Body of pancreas (tissue), 4 donors: ENCODE measurements around the gene CBFB.

Experiments used
- POLR2A ChIP-seq, 3 donors: fragments of 450-650 bp; IDR thresholded peaks; one replicate each; pipeline ENCODE4 v1.6.1; 2016; ENCODE audit warnings: antibody characterized with exemption in 3 of 3, mild to moderate bottlenecking in 2 of 3
- TF ChIP-seq, protein P1 (sequence below), 7 experiments: fragments of 450-650 bp in 4 of 7; fragments of 200-600 bp in 3 of 7; sonication (generic) in 3 of 7; IDR thresholded peaks; one replicate each; pipeline ENCODE4 v1.5.1; 2016 to 2019; ENCODE audit warnings: antibody characterized with exemption in 7 of 7

DNA sequence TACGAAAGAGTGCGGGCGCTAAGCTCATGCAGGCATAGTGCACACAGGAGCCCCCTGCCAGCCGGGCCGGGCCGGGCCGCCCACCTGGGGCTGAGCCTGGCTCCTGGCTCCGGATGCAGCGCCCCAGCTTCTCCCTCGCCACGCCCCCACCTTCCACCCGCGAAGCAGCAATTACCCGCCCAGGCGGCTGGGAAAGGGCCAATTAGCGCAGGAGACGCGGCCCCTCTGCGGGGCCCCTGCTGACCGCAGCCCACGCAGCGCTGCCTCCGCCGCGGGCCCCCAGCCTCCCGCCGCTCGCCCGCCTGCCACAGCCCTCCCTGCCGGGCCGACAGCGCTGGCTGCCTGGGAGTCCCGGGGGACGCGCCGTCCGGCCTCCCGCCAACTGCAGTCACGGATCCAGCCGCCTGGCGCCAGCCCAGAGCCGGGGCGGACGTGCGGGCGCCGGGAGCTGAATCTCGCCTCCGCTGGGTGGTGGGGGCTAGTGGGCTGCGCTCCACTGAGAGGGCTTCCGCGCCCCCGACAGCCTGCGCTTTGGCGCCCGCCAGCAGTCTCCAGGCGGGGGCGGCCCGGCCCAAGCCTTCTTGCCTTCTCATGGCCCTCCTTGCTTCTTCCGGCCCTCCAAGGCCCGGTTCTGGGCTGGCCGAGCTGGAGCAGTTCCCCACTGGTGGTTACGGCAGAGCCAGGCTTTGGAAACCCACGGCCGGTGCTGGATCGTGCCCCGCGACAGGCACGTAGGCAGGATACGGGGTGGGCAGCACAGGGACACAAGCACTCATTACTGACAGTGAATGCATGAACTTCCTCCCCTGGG is 14.9 kb upstream of the CBFB start:
- peak in 1 of 3 donors; percentile 24 for TF ChIP-seq POLR2A (IDR thresholded peaks at IDR 0.05)
- TF ChIP-seq, protein P1, sequence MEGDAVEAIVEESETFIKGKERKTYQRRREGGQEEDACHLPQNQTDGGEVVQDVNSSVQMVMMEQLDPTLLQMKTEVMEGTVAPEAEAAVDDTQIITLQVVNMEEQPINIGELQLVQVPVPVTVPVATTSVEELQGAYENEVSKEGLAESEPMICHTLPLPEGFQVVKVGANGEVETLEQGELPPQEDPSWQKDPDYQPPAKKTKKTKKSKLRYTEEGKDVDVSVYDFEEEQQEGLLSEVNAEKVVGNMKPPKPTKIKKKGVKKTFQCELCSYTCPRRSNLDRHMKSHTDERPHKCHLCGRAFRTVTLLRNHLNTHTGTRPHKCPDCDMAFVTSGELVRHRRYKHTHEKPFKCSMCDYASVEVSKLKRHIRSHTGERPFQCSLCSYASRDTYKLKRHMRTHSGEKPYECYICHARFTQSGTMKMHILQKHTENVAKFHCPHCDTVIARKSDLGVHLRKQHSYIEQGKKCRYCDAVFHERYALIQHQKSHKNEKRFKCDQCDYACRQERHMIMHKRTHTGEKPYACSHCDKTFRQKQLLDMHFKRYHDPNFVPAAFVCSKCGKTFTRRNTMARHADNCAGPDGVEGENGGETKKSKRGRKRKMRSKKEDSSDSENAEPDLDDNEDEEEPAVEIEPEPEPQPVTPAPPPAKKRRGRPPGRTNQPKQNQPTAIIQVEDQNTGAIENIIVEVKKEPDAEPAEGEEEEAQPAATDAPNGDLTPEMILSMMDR (IDR thresholded peaks at IDR 0.05) = peak in 5 of 7 experiments; percentile 10 to 42 (median 20)
